ENCODE data around the gene VAMP8.

- TF ChIP-seq ZNF274 (IDR thresholded peaks at IDR 0.05; ENCODE audit: low read depth, low read length) (no peak), YY1 (IDR thresholded peaks at IDR 0.05; ENCODE audit: insufficient read depth, insufficient read length) (no peak)
Measured at GRCh38 chr2:85591563-85591962, 14.2 kb downstream of the VAMP8 start.
